ENCODE data around the gene UNC5C. TPM values are rescaled to one million over a fixed set of nuclear protein-coding genes. Genes with fewer than 3 reads are reported as not detected.

Gene UNC5C
- total RNA-seq, 1 donor from 2014 or later: 43.8 TPM

DNA sequence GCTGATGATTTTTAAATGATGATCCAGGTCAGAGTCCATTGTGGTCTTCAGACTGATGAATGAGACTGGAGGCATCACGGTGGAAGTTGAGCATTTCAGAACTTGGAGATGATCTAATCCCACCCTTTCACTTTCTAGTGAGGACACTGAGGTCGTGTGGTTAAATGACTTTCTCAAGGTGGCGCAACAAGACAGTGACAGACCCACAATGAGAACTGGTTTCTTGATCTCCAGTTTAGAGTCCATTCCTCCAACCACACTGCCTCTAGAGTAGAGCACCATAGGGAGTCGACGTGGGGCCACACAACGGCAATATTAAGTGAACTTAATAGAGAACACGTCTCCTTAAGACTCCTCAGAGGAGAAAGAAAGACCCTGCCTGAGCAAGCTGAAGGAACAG is 381.0 kb downstream of the UNC5C start:
- H3K36me3 Mint-ChIP-seq (ENCODE audit: insufficient read depth): peaks cover 31% of the 10 kb centered on the region
- TF ChIP-seq, protein P1, sequence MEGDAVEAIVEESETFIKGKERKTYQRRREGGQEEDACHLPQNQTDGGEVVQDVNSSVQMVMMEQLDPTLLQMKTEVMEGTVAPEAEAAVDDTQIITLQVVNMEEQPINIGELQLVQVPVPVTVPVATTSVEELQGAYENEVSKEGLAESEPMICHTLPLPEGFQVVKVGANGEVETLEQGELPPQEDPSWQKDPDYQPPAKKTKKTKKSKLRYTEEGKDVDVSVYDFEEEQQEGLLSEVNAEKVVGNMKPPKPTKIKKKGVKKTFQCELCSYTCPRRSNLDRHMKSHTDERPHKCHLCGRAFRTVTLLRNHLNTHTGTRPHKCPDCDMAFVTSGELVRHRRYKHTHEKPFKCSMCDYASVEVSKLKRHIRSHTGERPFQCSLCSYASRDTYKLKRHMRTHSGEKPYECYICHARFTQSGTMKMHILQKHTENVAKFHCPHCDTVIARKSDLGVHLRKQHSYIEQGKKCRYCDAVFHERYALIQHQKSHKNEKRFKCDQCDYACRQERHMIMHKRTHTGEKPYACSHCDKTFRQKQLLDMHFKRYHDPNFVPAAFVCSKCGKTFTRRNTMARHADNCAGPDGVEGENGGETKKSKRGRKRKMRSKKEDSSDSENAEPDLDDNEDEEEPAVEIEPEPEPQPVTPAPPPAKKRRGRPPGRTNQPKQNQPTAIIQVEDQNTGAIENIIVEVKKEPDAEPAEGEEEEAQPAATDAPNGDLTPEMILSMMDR (IDR thresholded peaks at IDR 0.05; ENCODE audit: unreplicated experiment): no peak
- H3K4me3 Mint-ChIP-seq (ENCODE audit: low read depth): no peak overlapping the region
- no peaks in the 10 kb centered on the region for H3K9me3 Mint-ChIP-seq (ENCODE audit: low read depth)
- H3K27ac Mint-ChIP-seq: no peak overlapping the region
- no peaks in the 10 kb centered on the region for H3K27me3 Mint-ChIP-seq
- H3K4me1 Mint-ChIP-seq (ENCODE audit: low read depth): peaks cover 8% of the 10 kb centered on the region
- DNase-seq (ENCODE audit: low spot score, unreplicated experiment): no peak

DNA sequence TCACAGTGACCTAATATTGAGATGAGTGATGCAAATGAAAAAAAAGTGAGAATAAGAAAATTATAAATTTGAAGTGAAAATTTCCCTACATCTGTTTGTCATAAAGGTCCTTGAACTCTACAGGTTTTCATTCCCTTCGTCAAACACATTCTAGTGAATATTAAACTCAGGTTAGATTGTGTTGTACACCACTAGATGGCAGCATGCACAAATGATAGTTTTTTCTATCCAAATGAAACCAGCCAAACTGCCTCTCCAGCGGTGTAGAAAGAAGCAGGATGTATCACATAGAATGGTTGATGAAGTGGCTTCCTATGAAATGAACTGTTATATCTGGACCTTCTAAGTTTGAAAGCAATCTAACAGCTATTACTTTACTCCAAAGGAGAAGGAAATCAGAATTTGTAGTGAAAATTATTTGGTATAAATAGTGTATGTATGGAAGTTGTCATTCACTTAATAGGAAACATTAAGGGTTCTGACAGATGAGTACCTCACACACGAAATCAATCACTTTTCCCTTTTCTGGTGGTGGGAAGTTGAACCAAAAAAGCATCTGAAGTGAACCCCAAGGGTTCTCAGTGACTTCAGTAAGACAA is 382.7 kb downstream of the UNC5C start:
- Mint-ChIP-seq H3K27me3 (no peaks in the 10 kb centered on the region), H3K4me1 (ENCODE audit: low read depth) (peaks cover 8% of the 10 kb centered on the region), H3K27ac (no peak overlapping the region), H3K36me3 (ENCODE audit: insufficient read depth) (peaks cover 29% of the 10 kb centered on the region), H3K4me3 (ENCODE audit: low read depth) (no peak overlapping the region), H3K9me3 (ENCODE audit: low read depth) (no peaks in the 10 kb centered on the region)
- DNase-seq (ENCODE audit: low spot score, unreplicated experiment): no peak
- TF ChIP-seq, protein P1 (IDR thresholded peaks at IDR 0.05; ENCODE audit: unreplicated experiment): peak; percentile 76

DNA sequence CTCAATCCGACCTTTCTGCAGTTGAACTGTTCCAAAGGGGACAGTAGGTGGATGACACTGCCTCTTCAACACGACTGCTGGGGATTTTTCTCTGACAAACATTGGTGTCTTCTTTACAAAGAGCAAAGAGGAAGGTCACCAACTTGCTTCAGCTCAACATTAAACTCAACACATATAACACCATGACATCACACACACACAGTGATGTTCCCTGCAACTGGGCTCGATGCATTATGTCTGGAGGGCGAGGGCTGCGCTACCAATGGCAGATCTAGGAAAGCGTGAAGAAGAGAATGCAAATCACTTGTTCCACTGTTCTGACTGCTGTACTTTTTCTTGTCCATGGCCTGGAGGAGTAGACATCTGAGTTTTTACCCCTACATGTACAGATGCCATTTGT is 385.9 kb downstream of the UNC5C start:
- Mint-ChIP-seq H3K27ac (peak overlapping the region; percentile 4), H3K4me3 (ENCODE audit: low read depth) (no peak overlapping the region), H3K9me3 (ENCODE audit: low read depth) (no peaks in the 10 kb centered on the region), H3K27me3 (no peaks in the 10 kb centered on the region), H3K4me1 (ENCODE audit: low read depth) (peaks cover 8% of the 10 kb centered on the region), H3K36me3 (ENCODE audit: insufficient read depth) (peaks cover 17% of the 10 kb centered on the region)
- no peak for DNase-seq (ENCODE audit: low spot score, unreplicated experiment)
- TF ChIP-seq, protein P1 (IDR thresholded peaks at IDR 0.05; ENCODE audit: unreplicated experiment): no peak

DNA sequence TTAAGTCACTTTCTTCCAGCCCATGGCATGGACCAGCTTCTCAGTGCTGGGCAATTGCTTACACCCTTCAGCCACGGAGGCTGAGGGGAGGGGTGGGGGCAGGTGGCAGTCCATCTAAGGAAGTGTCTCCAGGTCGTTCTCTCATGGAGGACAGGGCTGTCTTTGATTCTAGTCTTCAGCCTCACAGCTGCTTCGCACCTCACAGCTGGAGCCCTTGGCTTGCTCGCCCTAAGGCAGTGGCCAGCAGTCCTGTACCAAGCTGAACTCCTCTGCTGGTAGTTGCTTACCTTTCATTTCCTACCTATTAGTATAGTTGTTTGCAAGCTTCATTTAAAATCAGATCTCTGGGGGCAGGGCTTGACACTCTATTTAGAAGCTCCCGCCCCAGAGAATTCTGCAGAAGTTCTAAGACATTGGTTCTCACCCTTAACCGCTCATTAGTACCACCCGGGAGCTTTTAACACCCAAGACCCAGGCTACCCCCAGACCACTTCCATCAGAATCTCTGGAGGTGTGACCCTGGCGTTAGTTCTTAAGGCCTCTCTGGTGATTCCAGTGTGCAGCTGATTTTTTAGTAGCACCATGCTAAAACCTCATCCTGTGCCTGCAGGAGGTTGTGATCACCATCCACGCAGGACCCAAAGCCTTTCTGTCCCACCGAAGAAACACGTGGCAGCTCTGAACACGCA is 386.8 kb downstream of the UNC5C start:
- H3K4me3 Mint-ChIP-seq (ENCODE audit: low read depth): no peak overlapping the region
- H3K4me1 Mint-ChIP-seq (ENCODE audit: low read depth): peaks cover 5% of the 10 kb centered on the region
- DNase-seq (ENCODE audit: low spot score, unreplicated experiment): no peak
- H3K27me3 Mint-ChIP-seq: no peaks in the 10 kb centered on the region
- peaks cover 10% of the 10 kb centered on the region for H3K36me3 Mint-ChIP-seq (ENCODE audit: insufficient read depth)
- TF ChIP-seq, protein P1 (IDR thresholded peaks at IDR 0.05; ENCODE audit: unreplicated experiment): no peak
- no peaks in the 10 kb centered on the region for H3K9me3 Mint-ChIP-seq (ENCODE audit: low read depth)
- peak overlapping the region; percentile 41 for H3K27ac Mint-ChIP-seq

DNA sequence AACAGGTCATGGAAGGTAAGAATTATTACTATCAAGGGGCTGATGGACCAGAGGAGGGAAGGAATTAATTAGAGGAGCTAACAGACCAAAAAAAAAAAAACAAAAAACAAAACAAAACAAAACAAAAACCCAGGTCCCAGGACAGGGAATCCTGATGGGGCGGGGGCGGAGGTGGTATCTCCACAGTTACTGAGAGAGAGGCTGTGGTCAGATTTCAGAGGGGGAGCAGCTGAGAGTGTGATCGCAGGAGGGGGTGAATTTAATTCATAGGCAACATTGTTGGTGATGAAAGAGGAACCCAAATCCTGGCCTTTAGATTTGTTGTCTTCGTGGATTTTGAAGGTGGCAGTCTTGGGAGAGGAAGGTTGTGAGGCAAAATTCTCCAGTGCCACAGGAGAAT is 389.4 kb downstream of the UNC5C start:
- H3K4me3 Mint-ChIP-seq (ENCODE audit: low read depth): no peak overlapping the region

More for the DNA sequence above, 389.4 kb downstream of the UNC5C start:
- Mint-ChIP-seq H3K36me3 (ENCODE audit: insufficient read depth) (peaks cover 13% of the 10 kb centered on the region), H3K27me3 (no peaks in the 10 kb centered on the region), H3K27ac (peak overlapping the region; percentile 83), H3K4me1 (ENCODE audit: low read depth) (peaks cover 4% of the 10 kb centered on the region), H3K9me3 (ENCODE audit: low read depth) (no peaks in the 10 kb centered on the region)
- TF ChIP-seq, protein P1 (IDR thresholded peaks at IDR 0.05; ENCODE audit: unreplicated experiment): no peak
- no peak for DNase-seq (ENCODE audit: low spot score, unreplicated experiment)

Data from progenitor cell of endocrine pancreas (in vitro differentiated cells).